Measurements from ENCODE around the gene WNT2B.

DNA sequence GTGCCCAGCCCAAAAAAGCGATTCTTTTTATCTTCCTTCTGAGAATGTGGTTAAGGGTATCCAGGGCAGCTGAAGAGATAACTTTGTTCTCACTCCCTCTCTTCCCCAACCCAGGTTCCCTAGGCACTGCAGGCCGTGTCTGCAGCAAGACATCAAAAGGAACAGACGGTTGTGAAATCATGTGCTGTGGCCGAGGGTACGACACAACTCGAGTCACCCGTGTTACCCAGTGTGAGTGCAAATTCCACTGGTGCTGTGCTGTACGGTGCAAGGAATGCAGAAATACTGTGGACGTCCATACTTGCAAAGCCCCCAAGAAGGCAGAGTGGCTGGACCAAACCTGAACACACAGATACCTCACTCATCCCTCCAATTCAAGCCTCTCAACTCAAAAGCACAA is 11.4 kb downstream of the WNT2B start:
- TF ChIP-seq, protein P1, sequence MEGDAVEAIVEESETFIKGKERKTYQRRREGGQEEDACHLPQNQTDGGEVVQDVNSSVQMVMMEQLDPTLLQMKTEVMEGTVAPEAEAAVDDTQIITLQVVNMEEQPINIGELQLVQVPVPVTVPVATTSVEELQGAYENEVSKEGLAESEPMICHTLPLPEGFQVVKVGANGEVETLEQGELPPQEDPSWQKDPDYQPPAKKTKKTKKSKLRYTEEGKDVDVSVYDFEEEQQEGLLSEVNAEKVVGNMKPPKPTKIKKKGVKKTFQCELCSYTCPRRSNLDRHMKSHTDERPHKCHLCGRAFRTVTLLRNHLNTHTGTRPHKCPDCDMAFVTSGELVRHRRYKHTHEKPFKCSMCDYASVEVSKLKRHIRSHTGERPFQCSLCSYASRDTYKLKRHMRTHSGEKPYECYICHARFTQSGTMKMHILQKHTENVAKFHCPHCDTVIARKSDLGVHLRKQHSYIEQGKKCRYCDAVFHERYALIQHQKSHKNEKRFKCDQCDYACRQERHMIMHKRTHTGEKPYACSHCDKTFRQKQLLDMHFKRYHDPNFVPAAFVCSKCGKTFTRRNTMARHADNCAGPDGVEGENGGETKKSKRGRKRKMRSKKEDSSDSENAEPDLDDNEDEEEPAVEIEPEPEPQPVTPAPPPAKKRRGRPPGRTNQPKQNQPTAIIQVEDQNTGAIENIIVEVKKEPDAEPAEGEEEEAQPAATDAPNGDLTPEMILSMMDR (IDR thresholded peaks at IDR 0.05; ENCODE audit: extremely low read depth in 1 of 2, insufficient read depth in 1 of 2, low read depth in 1 of 2, low read length in 2 of 2), result no peak
- TF ChIP-seq POLR2AphosphoS5 (IDR thresholded peaks at IDR 0.05; ENCODE audit: insufficient read depth, low read depth, low read length) (no peak), POLR2A (IDR thresholded peaks at IDR 0.05; ENCODE audit: low read depth, low read length) (no peak), EZH2 (IDR thresholded peaks at IDR 0.05; ENCODE audit: borderline replicate concordance, low read depth, low read length, severe bottlenecking) (no peak), FOS (IDR thresholded peaks at IDR 0.05; ENCODE audit: borderline replicate concordance, insufficient read depth, low read length) (no peak), MYC (IDR thresholded peaks at IDR 0.05; ENCODE audit: low read depth, low read length) (no peak), JUN (IDR thresholded peaks at IDR 0.05; ENCODE audit: borderline replicate concordance, insufficient read depth, insufficient read length, low read depth) (no peak), GATA2 (IDR thresholded peaks at IDR 0.05; ENCODE audit: insufficient read depth, insufficient read length, low read depth, low read length) (no peak)
- TF ChIP-seq, protein P2, sequence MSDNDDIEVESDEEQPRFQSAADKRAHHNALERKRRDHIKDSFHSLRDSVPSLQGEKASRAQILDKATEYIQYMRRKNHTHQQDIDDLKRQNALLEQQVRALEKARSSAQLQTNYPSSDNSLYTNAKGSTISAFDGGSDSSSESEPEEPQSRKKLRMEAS (IDR thresholded peaks at IDR 0.05; ENCODE audit: insufficient read depth, insufficient read length), result no peak
